A549 (cell line): ENCODE data around the gene B3GNT4.

Source experiments
- CBX2 ChIP-seq: fragments of 200-600 bp; sonication (generic); IDR thresholded peaks from 2 replicates; pipeline ENCODE4 v1.6.1; 2016; ENCODE audit warnings: low read depth, mild to moderate bottlenecking, borderline replicate concordance
- CEBPB ChIP-seq, 2 experiments: fragments of >200 bp in 1 of 2; sonication (Bioruptor Twin) in 1 of 2; formaldehyde crosslinking in 1 of 2; IDR thresholded peaks; 2 replicates each; pipeline ENCODE4 v1.6.1; 2012 to 2016
- ESRRA ChIP-seq: fragments of 150-350 bp; IDR thresholded peaks from 2 replicates; pipeline ENCODE4 v1.6.1; 2014; ENCODE audit warnings: mild to moderate bottlenecking, low read length, borderline replicate concordance
- NPAS2 ChIP-seq: fragments of 250-450 bp; sonication (Bioruptor Pico); IDR thresholded peaks from 2 replicates; pipeline ENCODE4 v1.8.0; 2022; ENCODE audit warnings: mild to moderate bottlenecking, moderate library complexity, borderline replicate concordance
- POLR2A ChIP-seq: IDR thresholded peaks from 2 replicates; pipeline ENCODE4 v1.6.1; 2012; ENCODE audit warnings: mild to moderate bottlenecking, low read length
- RFX5 ChIP-seq: fragments of 450-650 bp; IDR thresholded peaks from 2 replicates; pipeline ENCODE4 v1.7.1; 2014; ENCODE audit warnings: antibody characterized with exemption, mild to moderate bottlenecking, moderate library complexity
- TF ChIP-seq, protein P1 (sequence below): IDR thresholded peaks from 2 replicates; pipeline ENCODE4 v1.6.1; 2012
- TF ChIP-seq, protein P2 (sequence below): fragments of 150-350 bp; IDR thresholded peaks from 2 replicates; pipeline ENCODE4 v1.6.1; 2014; ENCODE audit warnings: low read depth, mild to moderate bottlenecking, low read length
- TF ChIP-seq, protein P3 (sequence below): fragments of >200 bp; sonication (Bioruptor Twin); formaldehyde crosslinking; IDR thresholded peaks from 3 replicates; pipeline ENCODE4 v1.5.1; 2016
- TF ChIP-seq, protein P4 (sequence below): IDR thresholded peaks from 2 replicates; pipeline ENCODE4 v1.6.1; 2012

DNA sequence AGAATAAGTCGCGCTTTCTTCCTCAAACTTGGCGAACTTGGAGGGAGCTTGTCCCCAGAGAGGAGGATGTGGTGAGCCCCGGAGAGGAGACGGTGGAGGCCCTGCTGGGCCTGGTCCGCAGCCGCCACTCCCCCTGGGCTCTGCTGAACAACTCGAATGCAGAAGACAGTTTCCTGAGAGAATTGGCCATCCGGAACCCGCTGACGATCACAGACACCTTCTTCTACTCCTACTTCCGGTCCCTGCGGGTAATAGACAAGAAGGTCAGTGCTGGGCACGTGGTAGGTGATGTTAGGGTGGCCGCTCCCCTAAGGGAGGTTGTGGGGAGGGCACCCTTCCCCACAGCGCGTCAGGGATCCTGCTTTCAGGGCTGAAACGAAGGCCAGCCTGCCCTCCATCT lies 19.0 kb upstream of the B3GNT4 start:
- TF ChIP-seq ESRRA (no peak), CBX2 (no peak), CEBPB (IDR thresholded peaks at IDR 0.05) (no peak), POLR2A (no peak), RFX5 (no peak), NPAS2 (CRISPR knock-in tag) (no peak)
- TF ChIP-seq, protein P1, sequence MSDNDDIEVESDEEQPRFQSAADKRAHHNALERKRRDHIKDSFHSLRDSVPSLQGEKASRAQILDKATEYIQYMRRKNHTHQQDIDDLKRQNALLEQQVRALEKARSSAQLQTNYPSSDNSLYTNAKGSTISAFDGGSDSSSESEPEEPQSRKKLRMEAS: no peak
- TF ChIP-seq, protein P2, sequence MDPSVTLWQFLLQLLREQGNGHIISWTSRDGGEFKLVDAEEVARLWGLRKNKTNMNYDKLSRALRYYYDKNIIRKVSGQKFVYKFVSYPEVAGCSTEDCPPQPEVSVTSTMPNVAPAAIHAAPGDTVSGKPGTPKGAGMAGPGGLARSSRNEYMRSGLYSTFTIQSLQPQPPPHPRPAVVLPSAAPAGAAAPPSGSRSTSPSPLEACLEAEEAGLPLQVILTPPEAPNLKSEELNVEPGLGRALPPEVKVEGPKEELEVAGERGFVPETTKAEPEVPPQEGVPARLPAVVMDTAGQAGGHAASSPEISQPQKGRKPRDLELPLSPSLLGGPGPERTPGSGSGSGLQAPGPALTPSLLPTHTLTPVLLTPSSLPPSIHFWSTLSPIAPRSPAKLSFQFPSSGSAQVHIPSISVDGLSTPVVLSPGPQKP: no peak
- TF ChIP-seq, protein P3, sequence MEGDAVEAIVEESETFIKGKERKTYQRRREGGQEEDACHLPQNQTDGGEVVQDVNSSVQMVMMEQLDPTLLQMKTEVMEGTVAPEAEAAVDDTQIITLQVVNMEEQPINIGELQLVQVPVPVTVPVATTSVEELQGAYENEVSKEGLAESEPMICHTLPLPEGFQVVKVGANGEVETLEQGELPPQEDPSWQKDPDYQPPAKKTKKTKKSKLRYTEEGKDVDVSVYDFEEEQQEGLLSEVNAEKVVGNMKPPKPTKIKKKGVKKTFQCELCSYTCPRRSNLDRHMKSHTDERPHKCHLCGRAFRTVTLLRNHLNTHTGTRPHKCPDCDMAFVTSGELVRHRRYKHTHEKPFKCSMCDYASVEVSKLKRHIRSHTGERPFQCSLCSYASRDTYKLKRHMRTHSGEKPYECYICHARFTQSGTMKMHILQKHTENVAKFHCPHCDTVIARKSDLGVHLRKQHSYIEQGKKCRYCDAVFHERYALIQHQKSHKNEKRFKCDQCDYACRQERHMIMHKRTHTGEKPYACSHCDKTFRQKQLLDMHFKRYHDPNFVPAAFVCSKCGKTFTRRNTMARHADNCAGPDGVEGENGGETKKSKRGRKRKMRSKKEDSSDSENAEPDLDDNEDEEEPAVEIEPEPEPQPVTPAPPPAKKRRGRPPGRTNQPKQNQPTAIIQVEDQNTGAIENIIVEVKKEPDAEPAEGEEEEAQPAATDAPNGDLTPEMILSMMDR: no peak
- TF ChIP-seq, protein P4, sequence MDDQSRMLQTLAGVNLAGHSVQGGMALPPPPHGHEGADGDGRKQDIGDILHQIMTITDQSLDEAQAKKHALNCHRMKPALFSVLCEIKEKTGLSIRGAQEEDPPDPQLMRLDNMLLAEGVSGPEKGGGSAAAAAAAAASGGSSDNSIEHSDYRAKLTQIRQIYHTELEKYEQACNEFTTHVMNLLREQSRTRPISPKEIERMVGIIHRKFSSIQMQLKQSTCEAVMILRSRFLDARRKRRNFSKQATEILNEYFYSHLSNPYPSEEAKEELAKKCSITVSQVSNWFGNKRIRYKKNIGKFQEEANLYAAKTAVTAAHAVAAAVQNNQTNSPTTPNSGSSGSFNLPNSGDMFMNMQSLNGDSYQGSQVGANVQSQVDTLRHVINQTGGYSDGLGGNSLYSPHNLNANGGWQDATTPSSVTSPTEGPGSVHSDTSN: no peak
